Activated T-cell treated with anti-CD3 and anti-CD28 coated beads, Interleukin-2, amount 50 U/mL, for 72 hours (primary cell): Measurements from ENCODE around the gene PALLD. TPM values are rescaled to one million over a fixed set of nuclear protein-coding genes. Genes with fewer than 3 reads are reported as not detected.

Source experiments
- ATAC-seq, 2 donors: fragments of 150-1000 bp; cut with Tn5 transposase; replicated peaks in 1 of 2; 2 replicates each; pipeline ENCODE4 v1.10.0; 2021; ENCODE audit warnings: moderate library complexity in 2 of 2, mild to moderate bottlenecking in 1 of 2
- DNase-seq, 2 donors: peaks; one replicate each; pipeline ENCODE4 v3.0.0; 2021 to 2022; ENCODE audit warnings: mixed read lengths in 1 of 2
- H3K27ac Mint-ChIP-seq: one replicate; pipeline ENCODE4 v1.8.0; 2022; ENCODE audit warnings: mild to moderate bottlenecking, moderate library complexity, mixed read lengths
- H3K27me3 Mint-ChIP-seq: one replicate; pipeline ENCODE4 v1.8.0; 2022; ENCODE audit warnings: low read depth, mixed read lengths
- H3K36me3 Mint-ChIP-seq, 2 donors: one replicate each; pipeline ENCODE4 v1.8.0; 2022; ENCODE audit warnings: mixed read lengths in 2 of 2, mild to moderate bottlenecking in 1 of 2; ENCODE audit not compliant: insufficient read depth in 2 of 2
- H3K4me1 Mint-ChIP-seq: one replicate; pipeline ENCODE4 v1.8.0; 2022; ENCODE audit warnings: low read depth, mixed read lengths
- H3K4me3 Mint-ChIP-seq, 2 donors: one replicate each; pipeline ENCODE4 v1.8.0; 2022; ENCODE audit warnings: mild to moderate bottlenecking in 2 of 2, mixed read lengths in 2 of 2, moderate library complexity in 2 of 2
- H3K9me3 Mint-ChIP-seq, 2 donors: one replicate each; pipeline ENCODE4 v1.8.0; 2022; ENCODE audit warnings: mixed read lengths in 2 of 2
- total RNA-seq, 2 donors: library from RNA; stranded (reverse); gene quantifications; one replicate each; pipeline ENCODE4 v1.2.3, GENCODE V29; 2022

The PALLD gene
- total RNA-seq, 2 donors from 2014 or later, result 13.5 to 16.7 TPM

- peak; percentile 75 to 77 for ATAC-seq
- peak; percentile 42 to 50 for DNase-seq
- Mint-ChIP-seq H3K27ac (no peak overlapping the region), H3K9me3 (no peaks in the 10 kb centered on the region), H3K4me3 (peak overlapping the region; percentile 86 to 89), H3K27me3 (peaks cover 79% of the 10 kb centered on the region), H3K4me1 (peaks cover 33% of the 10 kb centered on the region), H3K36me3 (peaks cover 2 to 4% of the 10 kb centered on the region in 2 donors)
Observed at GRCh38 chr4:168877511-168878491, 380.9 kb downstream of the PALLD start.

GRCh38 chr4:168878623-168879022 is 381.8 kb downstream of the PALLD start:
- Mint-ChIP-seq H3K4me1 (peaks cover 31% of the 10 kb centered on the region), H3K27me3 (peaks cover 76% of the 10 kb centered on the region), H3K27ac (no peak overlapping the region), H3K36me3 (peaks cover 2 to 4% of the 10 kb centered on the region in 2 donors), H3K9me3 (no peaks in the 10 kb centered on the region), H3K4me3 (peak overlapping the region; percentile 86 to 89)
- DNase-seq (no peak), ATAC-seq (no peak)

- H3K27me3 Mint-ChIP-seq, result peaks cover 71% of the 10 kb centered on the region
- H3K9me3 Mint-ChIP-seq, result no peaks in the 10 kb centered on the region
- H3K4me3 Mint-ChIP-seq, result peak overlapping the region in 1 of 2 donors; percentile 89
- DNase-seq, result no peak
- peaks cover 2 to 4% of the 10 kb centered on the region in 2 donors for H3K36me3 Mint-ChIP-seq
- ATAC-seq, result peak; percentile 24 to 27
- peak overlapping the region; percentile 54 for H3K27ac Mint-ChIP-seq
- peaks cover 25% of the 10 kb centered on the region for H3K4me1 Mint-ChIP-seq
Observed at GRCh38 chr4:168879188-168879587, 382.3 kb downstream of the PALLD start.

- ATAC-seq (no peak), DNase-seq (no peak)
- Mint-ChIP-seq H3K4me1 (peaks cover 20% of the 10 kb centered on the region), H3K36me3 (peaks cover 2 to 4% of the 10 kb centered on the region in 2 donors), H3K9me3 (no peaks in the 10 kb centered on the region), H3K4me3 (no peak overlapping the region), H3K27me3 (peaks cover 62% of the 10 kb centered on the region), H3K27ac (no peak overlapping the region)
Observed at GRCh38 chr4:168880072-168880675, 383.3 kb downstream of the PALLD start.

GRCh38 chr4:168880811-168881595 is 384.2 kb downstream of the PALLD start:
- ATAC-seq (no peak), DNase-seq (no peak)
- Mint-ChIP-seq H3K36me3 (peaks cover 2 to 4% of the 10 kb centered on the region in 2 donors), H3K27me3 (peaks cover 54% of the 10 kb centered on the region), H3K4me3 (no peak overlapping the region), H3K27ac (no peak overlapping the region), H3K4me1 (peaks cover 20% of the 10 kb centered on the region), H3K9me3 (no peaks in the 10 kb centered on the region)

GRCh38 chr4:168881781-168882420 is 385.0 kb downstream of the PALLD start:
- DNase-seq, result no peak
- peaks cover 45% of the 10 kb centered on the region for H3K27me3 Mint-ChIP-seq

GRCh38 chr4:168882650-168883233 is 385.9 kb downstream of the PALLD start:
- Mint-ChIP-seq H3K9me3 (no peaks in the 10 kb centered on the region), H3K36me3 (peaks cover 2 to 4% of the 10 kb centered on the region in 2 donors), H3K27ac (no peak overlapping the region), H3K4me1 (peaks cover 20% of the 10 kb centered on the region), H3K4me3 (no peak overlapping the region), H3K27me3 (peaks cover 39% of the 10 kb centered on the region)
- no peak for ATAC-seq
- DNase-seq, result no peak

More at GRCh38 chr4:168881781-168882420, 385.0 kb downstream of the PALLD start:
- Mint-ChIP-seq H3K9me3 (no peaks in the 10 kb centered on the region), H3K4me1 (peaks cover 20% of the 10 kb centered on the region), H3K4me3 (no peak overlapping the region), H3K27ac (no peak overlapping the region), H3K36me3 (peaks cover 2 to 4% of the 10 kb centered on the region in 2 donors)
- no peak for ATAC-seq

- Mint-ChIP-seq H3K4me1 (peaks cover 24% of the 10 kb centered on the region), H3K4me3 (no peak overlapping the region), H3K27me3 (peaks cover 34% of the 10 kb centered on the region), H3K9me3 (no peaks in the 10 kb centered on the region), H3K27ac (no peak overlapping the region), H3K36me3 (peaks cover 0 to 3% of the 10 kb centered on the region in 2 donors)
- ATAC-seq, result no peak
- DNase-seq, result no peak
Observed at GRCh38 chr4:168883513-168883912, 386.7 kb downstream of the PALLD start.

- peaks cover 23% of the 10 kb centered on the region for H3K4me1 Mint-ChIP-seq
- peaks cover 24% of the 10 kb centered on the region for H3K27me3 Mint-ChIP-seq
- ATAC-seq (no peak), DNase-seq (no peak)
- H3K27ac Mint-ChIP-seq, result no peak overlapping the region
- H3K9me3 Mint-ChIP-seq, result no peaks in the 10 kb centered on the region
- H3K36me3 Mint-ChIP-seq, result peaks cover 0 to 3% of the 10 kb centered on the region in 2 donors
- no peak overlapping the region for H3K4me3 Mint-ChIP-seq
Observed at GRCh38 chr4:168884251-168885124, 387.6 kb downstream of the PALLD start.

GRCh38 chr4:168885400-168885799 is 388.5 kb downstream of the PALLD start:
- H3K4me1 Mint-ChIP-seq, result peaks cover 21% of the 10 kb centered on the region
- no peak overlapping the region for H3K27ac Mint-ChIP-seq
- H3K36me3 Mint-ChIP-seq, result peaks cover 0 to 3% of the 10 kb centered on the region in 2 donors
- no peaks in the 10 kb centered on the region for H3K9me3 Mint-ChIP-seq
- ATAC-seq (no peak), DNase-seq (no peak)
- no peak overlapping the region for H3K4me3 Mint-ChIP-seq
- H3K27me3 Mint-ChIP-seq, result peaks cover 18% of the 10 kb centered on the region

GRCh38 chr4:168886351-168886750 is 389.5 kb downstream of the PALLD start:
- ATAC-seq (no peak), DNase-seq (no peak)
- no peaks in the 10 kb centered on the region for H3K9me3 Mint-ChIP-seq
- no peak overlapping the region for H3K4me3 Mint-ChIP-seq
- peaks cover 13% of the 10 kb centered on the region for H3K4me1 Mint-ChIP-seq
- peaks cover 10% of the 10 kb centered on the region for H3K27me3 Mint-ChIP-seq
- peaks cover 0 to under 1% of the 10 kb centered on the region in 2 donors for H3K36me3 Mint-ChIP-seq
- H3K27ac Mint-ChIP-seq, result no peak overlapping the region
